Measurements from ENCODE around the gene SMOC2.

- no peak for TF ChIP-seq EP300 (IDR thresholded peaks at IDR 0.05; ENCODE audit: low read depth)
- no peak for TF ChIP-seq CTCF (IDR thresholded peaks at IDR 0.05)
- no peak for TF ChIP-seq POLR2A (IDR thresholded peaks at IDR 0.05)
- TF ChIP-seq POLR2AphosphoS5 (IDR thresholded peaks at IDR 0.05), result no peak
These were observed 109.3 kb downstream of the SMOC2 start for GRCh38 chr6:168550326-168550725.
